Right ventricle myocardium superior (tissue), 1 donor: ENCODE data around the gene PIP5K1B. TPM values are rescaled to one million over a fixed set of nuclear protein-coding genes. Genes with fewer than 3 reads are reported as not detected.

Experiments
- ATAC-seq: fragments of 200-7000 bp; cut with Tn5 transposase; one replicate; pipeline ENCODE4 v1.9.1; 2020; ENCODE audit warnings: mild to moderate bottlenecking; ENCODE audit not compliant: poor library complexity
- DNase-seq: peaks from one replicate; pipeline ENCODE4 v3.0.0-alpha.2; 2020
- intact Hi-C: fragments of 100-400 bp; cut with DNase I; formaldehyde crosslinking; loops from one replicate; pipeline ENCODE4 v1.11.2; 2022
- total RNA-seq: library from RNA; stranded (reverse); fragmentation: NEBNext Ultra II Directional; extraction: Animal tissue kit (Norgen Biotek cat#: 25700); gene quantifications from one replicate; pipeline ENCODE4 v1.2.1, GENCODE V29; 2021
- donor health status: DM: no; HTN: yes; CAD: no; lungs with severe emphysema.

Gene PIP5K1B
- total RNA-seq, 1 donor from 2014 or later = 62.8 TPM

GRCh38 chr9:68950188-68950587 is 245.1 kb downstream of the PIP5K1B start:
- ATAC-seq = peak; percentile 41
- no peak for DNase-seq
- intact Hi-C loops = no loop called here

- no peak for ATAC-seq
- no peak for DNase-seq
- intact Hi-C loops = no loop called here
Observed at GRCh38 chr9:68950689-68951088, 245.6 kb downstream of the PIP5K1B start.

GRCh38 chr9:68951879-68952659 is 247.0 kb downstream of the PIP5K1B start:
- DNase-seq = no peak
- no peak for ATAC-seq
- intact Hi-C loops = no loop called here

GRCh38 chr9:68953771-68954170 is 248.7 kb downstream of the PIP5K1B start:
- no peak for DNase-seq
- no peak for ATAC-seq
- intact Hi-C loops = no loop called here

GRCh38 chr9:68955330-68955729 is 250.3 kb downstream of the PIP5K1B start:
- intact Hi-C loops = no loop called here
- DNase-seq = no peak
- ATAC-seq = no peak

- ATAC-seq (no peak), DNase-seq (no peak)
- intact Hi-C loops = no loop called here
Observed at GRCh38 chr9:68957479-68957878, 252.4 kb downstream of the PIP5K1B start.

- intact Hi-C loops = no loop called here
- ATAC-seq (peak; percentile 16), DNase-seq (no peak)
Observed at GRCh38 chr9:68961587-68961986, 256.5 kb downstream of the PIP5K1B start.

GRCh38 chr9:68963416-68963815 is 258.4 kb downstream of the PIP5K1B start:
- DNase-seq = no peak
- intact Hi-C loops = no loop called here
- no peak for ATAC-seq

GRCh38 chr9:68964102-68964541 is 259.1 kb downstream of the PIP5K1B start:
- ATAC-seq (no peak), DNase-seq (no peak)

GRCh38 chr9:68964765-68965164 is 259.7 kb downstream of the PIP5K1B start:
- intact Hi-C loops = no loop called here
- ATAC-seq = no peak

More at GRCh38 chr9:68964102-68964541, 259.1 kb downstream of the PIP5K1B start:
- intact Hi-C loops = no loop called here

GRCh38 chr9:68966496-68966944 is 261.5 kb downstream of the PIP5K1B start:
- ATAC-seq (no peak), DNase-seq (no peak)
- intact Hi-C loops = no loop called here

More at GRCh38 chr9:68964765-68965164, 259.7 kb downstream of the PIP5K1B start:
- DNase-seq = no peak

GRCh38 chr9:68967800-68968199 is 262.8 kb downstream of the PIP5K1B start:
- no peak for ATAC-seq

GRCh38 chr9:68969538-68969937 is 264.5 kb downstream of the PIP5K1B start:
- ATAC-seq (no peak), DNase-seq (no peak)
- intact Hi-C loops = no loop called here

More at GRCh38 chr9:68967800-68968199, 262.8 kb downstream of the PIP5K1B start:
- no peak for DNase-seq
- intact Hi-C loops = no loop called here

GRCh38 chr9:68970151-68970550 is 265.1 kb downstream of the PIP5K1B start:
- no peak for ATAC-seq
- intact Hi-C loops = no loop called here
- no peak for DNase-seq

GRCh38 chr9:68973619-68974018 is 268.6 kb downstream of the PIP5K1B start:
- peak; percentile 79 for ATAC-seq
- intact Hi-C loops = no loop called here
- DNase-seq = peak; percentile 65

GRCh38 chr9:68974431-68974830 is 269.4 kb downstream of the PIP5K1B start:
- intact Hi-C loops = no loop called here
- DNase-seq (no peak), ATAC-seq (peak; percentile 32)

- ATAC-seq (peak; percentile 49), DNase-seq (peak; percentile 53)
- intact Hi-C loops = no loop called here
Observed at GRCh38 chr9:68974901-68975300, 269.9 kb downstream of the PIP5K1B start.

- DNase-seq (no peak), ATAC-seq (peak; percentile 16)
- intact Hi-C loops = no loop called here
Observed at GRCh38 chr9:68975365-68976043, 270.5 kb downstream of the PIP5K1B start.

- ATAC-seq (no peak), DNase-seq (no peak)
- intact Hi-C loops = no loop called here
Observed at GRCh38 chr9:68978066-68978465, 273.0 kb downstream of the PIP5K1B start.

GRCh38 chr9:68978501-68978900 is 273.5 kb downstream of the PIP5K1B start:
- intact Hi-C loops = no loop called here
- DNase-seq (no peak), ATAC-seq (no peak)
